Activated CD4-positive, alpha-beta T cell treated with anti-CD3 and anti-CD28 coated beads for 4 hours (primary cell): Measurements from ENCODE around the gene GBF1.
A peak's percentile ranks its signal among the peaks of the same experiment; 100 is the strongest.

Source experiments
- DNase-seq, 2 donors: peaks; one replicate each; pipeline ENCODE4 v3.0.0-alpha.2; 2020

GBF1 gene

DNA sequence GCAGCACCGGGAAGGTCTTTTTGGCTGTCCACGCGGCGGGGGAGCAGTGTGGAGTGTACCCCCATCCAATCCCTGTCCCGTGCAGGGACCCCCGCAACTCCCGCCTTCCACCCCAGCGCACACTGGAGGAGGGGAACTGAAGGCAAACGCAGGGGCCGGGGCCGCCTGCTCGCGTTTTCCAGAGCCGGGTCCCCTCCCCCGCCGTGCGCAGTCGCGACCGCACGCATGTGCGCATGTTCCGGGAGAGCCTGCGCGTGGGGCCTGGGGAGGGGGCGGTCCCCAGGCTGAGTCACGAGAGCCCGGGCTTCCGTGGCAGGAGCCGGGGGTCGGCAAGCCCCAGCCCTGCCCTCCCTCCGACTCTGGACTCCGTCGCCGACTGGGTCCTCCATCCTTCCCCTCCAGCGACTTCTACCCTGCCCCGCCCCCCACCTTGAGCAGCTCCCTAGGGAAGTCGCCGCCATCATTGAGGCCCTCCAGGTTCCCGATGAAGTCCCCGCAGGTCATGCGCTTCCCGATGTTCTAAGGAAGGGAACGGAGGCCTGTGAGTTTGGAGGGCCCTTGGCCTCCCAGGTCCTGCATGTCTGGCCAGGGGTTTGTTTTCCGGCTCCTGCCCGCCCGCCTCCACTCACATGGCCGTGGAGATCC is 165.2 kb downstream of the GBF1 start:
- peak; percentile 71 for DNase-seq

DNA sequence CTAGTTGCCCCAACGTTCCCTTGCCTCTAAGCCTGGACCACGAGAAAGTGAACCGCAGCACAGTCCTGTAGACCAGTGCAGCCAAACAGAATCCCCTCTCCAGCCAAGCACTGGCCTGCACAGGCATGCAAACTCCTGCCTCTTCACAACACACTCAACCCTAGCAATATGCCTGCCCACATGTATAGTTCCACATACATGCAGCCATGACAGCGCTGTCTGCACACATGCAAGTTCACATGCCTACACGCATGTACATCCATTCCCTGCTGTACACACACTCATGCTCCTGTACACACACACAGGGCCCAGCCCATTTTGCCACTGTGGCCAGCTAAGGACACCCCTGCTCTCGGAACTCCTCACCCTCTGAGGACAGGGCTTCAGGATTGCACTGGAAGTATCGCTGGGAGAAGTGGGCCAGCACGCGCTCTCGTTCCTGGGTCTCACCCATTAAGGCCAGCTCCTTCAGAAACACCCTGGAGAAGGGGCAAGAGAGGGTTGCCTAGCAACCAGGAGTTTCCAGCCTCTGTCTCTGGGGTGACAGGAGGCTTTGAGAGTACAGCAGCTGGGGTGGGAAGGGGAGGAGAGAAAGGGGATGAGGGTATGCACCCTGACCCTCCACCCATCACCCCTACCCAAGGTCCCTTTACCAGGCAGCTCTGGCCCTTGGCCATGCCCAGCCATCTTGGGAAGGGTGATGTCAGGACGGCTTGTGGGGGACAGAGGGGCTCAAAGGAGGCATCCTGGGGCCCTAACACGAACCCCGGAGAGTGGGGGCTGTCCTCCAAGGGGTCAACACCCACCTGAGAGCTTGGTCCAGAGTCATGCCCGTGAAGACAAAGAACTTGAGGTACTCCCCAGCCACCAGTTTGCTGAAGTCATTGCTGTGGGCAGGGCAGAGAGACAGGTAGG is 166.3 kb downstream of the GBF1 start:
- DNase-seq: no peak

DNA sequence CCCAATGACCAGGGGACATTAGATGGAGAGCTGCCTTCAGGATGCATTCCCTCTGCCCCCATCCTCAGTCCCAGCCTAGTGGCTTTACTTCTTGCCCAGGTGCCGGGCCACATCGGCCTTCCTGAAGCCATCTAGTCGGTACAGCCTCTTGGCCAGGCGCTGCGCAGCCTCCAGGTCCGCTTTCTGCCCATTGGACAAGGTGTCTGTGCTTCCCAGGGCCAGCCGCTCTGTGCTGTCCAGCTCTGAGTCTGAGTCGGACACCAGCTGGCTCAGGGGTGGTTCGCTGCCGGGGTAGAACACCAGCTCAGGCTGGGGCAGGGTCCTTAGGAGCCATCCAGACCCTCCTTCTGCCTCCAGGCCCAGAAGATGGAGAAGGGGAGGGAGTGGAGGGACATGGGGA is 167.0 kb downstream of the GBF1 start:
- DNase-seq: no peak

DNA sequence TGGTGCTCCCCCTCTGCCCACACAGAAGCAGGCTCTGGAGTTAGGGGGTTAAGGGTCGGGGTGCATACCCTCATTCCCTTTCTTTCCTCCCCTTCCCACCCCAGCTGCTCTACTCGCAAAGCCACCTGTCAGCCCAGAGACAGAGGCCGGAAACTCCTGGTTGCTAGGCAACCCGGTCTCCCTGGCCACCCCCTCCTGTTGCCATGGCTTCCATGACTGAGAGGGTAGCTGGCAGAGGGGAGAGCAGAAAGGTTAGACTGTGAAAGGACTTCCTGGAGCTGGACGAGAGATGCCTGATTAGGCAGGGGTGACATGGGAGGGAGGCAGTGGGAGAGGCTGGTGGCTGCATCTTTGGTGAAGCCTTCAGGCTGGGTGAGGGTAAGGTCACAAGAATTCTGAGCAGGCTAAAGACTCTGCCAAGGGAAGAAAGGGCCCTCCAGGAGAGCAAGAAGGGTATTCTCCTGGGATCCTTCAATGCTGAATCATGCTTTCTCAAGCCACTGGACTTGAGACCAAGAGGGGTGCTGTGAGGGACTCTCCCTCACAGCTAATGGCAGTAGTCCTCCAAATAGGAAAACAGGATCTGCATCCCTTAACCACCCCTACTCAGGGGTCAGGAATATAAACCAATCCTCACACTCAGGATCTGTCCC is 167.8 kb downstream of the GBF1 start:
- DNase-seq: no peak

DNA sequence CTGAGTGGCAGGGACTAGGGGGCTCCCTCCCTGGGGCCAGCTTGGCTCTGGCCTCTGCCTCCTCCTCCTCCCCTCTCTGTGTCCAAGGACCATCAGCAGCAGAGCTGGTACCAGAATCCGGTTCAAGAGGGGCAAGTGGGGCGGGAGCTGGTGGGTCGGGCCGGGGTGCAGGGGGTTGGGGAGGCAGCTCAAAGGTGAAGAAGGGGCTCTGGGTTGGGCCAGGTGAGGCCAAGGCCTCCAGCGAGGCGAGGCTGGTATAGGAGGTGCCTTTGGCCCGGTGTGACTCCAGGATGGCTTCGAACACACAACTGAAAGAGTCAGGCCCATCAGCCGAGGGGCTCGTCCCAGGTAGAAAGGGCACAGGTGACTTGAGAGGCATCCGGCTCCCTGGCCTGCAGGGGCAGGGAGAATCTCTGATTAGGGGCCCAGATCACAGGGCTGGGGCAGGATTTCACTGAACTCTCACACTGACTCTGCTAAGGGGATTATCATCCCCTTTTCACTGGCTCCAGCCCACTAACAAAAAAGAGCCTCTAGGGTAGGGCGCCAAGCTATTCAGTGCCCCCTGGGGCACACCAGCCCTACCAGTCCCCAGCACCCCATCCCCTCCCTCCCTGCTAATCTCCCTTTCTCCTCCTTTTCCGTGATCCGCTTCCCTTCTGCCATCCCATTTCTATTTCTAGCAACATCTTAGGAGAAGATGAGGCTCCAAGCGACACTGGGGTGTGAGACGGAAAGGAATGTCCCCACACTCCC is 168.7 kb downstream of the GBF1 start:
- DNase-seq: no peak

DNA sequence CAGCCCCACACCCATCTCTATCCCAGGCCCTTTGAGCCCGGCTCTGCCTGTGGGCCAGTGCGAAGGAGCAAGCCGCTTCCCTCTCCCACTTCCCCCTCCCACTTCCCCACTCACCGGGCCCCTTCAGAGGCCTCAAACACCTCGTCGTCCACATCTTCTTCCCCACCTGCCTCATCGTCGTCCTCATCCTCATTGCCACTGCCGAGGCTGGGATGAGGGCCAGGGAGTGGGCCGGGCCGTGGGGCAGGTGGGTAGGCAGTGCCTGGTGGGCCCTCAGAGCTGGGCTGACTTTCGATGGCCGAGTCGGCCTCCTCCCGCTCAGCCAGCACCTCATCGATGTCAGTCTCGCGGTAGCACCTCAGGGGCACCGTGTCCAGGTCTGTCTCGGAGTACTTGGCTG is 169.4 kb downstream of the GBF1 start:
- no peak for DNase-seq

DNA sequence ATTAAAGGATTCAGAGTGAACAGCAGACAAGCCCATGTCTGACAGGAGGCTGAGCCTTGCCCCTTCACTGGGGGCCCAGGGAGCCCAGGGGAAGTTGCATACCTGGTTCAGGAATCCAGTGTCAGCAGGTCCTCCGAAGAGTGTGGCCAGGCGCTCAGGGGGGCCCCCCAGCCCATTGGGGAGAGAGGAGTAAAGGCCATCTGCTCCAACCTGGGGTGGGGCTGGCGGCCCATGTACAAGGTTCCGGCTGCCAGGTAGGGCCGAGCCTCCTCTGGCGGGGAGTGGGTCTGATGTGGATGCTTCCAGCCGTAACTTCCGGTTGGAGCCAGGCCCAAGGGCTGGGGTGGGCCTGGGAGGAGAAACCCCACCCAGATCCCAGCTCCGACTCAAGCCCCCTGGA is 171.0 kb downstream of the GBF1 start:
- no peak for DNase-seq

DNA sequence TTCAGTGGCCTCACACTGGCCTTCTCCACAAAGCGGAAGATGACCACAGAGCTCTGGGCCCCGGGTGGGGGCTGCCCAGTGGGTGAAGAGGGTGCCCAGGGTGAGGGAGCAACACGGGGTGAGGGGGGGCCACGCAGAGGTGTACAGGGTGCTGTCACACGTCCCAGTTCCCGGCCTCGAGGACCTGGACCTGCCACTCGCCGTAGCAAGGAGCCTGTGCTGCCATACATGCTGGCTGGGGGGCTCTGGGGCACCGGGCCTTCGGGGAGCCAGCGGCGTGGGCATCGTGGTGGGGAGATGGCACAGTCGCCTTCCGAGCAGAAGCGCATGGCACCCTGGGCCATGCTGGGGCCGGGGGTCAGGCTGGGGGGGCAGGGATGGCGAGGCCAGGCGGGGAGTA is 171.4 kb downstream of the GBF1 start:
- no peak for DNase-seq

DNA sequence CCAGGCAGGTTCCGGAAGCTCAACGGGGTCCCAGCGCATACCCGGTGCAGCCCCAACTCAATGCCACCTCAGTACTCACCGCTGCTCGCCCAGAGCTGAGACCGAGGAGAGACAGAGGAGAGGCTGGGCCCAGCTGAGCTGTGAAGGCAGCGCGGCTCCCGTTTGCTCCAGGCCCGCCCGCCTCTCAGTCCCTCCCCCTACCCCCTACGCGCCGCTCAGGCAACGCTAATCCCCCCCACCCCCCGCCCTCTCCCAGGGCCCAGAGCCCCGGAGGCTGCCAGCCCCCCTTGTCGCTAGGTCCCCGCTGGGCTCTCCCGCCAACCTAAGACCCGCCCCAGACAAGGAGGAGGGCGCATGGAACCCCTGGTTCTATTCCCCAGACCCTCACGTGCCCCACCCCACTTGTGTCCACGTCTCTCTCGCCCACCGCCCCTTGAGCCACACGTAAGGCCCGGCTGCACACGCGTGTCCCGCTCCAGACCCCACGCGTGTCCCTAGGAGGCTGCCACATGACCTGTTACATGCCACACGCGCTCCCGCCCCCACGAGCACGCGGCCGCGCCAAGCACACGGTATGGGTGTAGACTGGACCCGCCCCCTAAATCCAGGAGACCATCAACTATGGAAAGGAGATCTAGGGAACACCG is 173.4 kb downstream of the GBF1 start, which contains the start of gene PSD:
Gene PSD (minus strand): TSS at position 164 of the 647 bp plus-strand sequence. CDS start 1,747 bp downstream, outside the sequence.
- DNase-seq: no peak

DNA sequence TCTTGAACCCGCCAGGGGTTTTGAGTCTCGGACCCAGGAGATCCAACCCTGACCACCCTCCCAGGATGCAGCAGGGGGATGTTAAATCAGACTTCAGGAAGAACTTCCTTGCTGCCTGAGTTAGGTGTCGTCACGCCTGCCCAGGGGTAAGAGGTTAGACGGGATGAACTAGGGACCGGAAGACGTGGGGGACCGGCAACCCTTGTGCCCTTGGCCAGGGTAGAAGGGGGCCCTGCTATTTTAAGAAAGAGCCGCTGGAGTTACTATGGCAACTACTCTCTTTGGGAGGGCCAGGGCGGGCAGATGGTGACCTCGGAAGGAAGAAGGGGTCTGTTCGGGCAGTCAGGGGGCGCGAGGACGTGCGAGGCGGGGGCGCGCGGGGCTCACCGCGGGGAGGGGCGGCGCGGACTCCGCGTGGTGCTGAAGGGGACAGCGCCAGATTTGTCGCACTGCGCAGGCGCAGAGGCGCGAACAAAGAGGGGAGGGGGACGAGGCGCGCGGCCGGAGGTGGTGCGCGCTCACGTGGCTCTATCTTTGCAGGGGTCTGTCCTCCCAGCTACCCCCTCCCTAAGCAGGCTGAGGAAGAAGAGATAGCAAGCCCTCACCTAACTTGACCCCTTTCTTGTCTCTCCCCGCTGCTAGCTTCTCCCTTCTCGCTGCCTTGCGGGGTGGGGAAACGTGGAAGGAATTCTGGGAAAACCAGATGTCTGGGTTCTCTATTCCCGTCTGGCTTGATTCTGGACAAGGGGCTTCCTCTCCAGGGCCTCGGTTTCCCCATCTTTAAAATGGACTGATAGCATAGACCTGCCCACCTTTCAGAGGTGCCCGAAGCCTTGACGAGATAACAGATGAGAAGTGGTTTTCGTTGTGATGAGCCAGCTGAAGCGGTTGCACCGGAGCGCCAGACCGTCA is 174.2 kb downstream of the GBF1 start:
- DNase-seq: peak; percentile 62 to 64

DNA sequence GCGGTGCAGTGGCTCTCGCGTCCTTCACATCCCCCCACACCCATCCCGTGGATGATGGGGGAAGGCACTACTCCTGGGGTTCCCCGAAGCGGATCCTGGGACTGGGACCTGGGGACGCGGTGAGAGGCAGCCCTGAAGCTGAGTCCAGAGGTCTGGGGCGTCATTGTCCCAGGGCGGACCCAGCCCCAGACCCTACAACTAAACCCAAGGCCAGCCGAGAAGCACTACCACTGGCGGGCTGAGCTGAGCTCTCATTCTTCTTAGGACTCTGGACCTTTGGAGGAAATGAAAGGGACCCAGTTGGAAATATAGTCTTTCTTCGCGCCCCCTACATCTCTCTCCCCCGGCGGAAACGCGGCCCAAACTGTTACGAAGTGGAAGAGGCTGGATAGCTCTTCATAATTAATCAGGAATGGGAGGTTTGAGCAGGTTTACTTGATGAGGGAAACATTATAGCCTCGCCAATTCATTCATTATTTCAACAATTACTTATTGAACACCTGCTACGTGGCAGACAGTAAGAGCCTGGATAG is 174.9 kb downstream of the GBF1 start:
- no peak for DNase-seq

DNA sequence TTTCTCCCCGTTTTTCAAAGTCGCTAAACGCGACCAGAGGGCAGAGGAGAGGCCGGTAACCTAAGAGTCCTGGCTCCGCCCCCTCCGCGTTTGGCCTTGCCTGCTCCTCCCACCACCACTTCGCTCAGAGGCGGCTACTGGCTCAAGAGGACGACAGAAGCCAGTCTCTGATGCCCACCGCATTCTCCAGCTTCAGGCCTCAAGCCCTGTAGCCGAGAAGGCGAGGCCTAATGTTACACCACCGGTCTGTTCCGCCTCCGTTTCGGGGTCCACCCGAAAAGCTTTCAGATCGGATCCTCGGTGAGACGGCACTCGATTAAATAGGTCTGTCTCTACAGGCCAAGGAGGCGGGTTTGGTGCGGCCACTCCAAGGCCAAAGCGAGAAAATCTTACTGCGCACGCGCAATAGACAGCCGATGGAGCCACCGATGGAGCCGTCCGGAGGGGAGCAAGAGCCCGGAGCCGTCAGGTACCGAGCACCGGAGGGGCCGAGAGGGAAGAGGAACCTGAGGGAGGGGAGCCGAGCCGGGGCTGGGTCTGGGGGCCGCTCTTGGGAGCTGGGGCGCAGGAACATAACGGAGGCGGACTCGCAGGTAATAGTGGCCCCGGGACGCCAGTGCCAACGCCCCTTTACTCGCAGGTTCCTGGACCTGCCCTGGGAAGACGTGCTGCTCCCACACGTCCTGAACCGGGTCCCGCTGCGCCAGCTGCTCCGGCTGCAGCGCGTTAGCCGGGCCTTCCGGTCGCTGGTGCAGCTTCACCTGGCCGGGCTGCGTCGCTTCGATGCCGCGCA is 175.6 kb downstream of the GBF1 start, which contains the start of gene FBXL15:
Gene FBXL15 (plus strand): TSS at position 123 of the 793 bp plus-strand sequence. CDS start 294 bp downstream, at position 417.
- DNase-seq: peak; percentile 95 to 96

DNA sequence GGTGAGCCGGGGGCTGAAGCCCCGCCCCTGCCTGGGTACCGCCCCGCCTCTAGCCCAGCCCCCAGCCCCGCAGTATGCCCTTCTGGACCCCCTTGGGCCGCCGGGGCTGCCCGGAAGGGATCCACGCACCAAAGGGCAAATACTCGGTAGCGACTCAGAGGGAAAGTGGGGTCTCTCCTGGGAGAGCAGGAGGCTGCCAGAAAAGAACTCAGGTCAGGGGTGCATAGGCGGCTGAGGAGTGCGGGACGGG is 176.1 kb downstream of the GBF1 start:
- no peak for DNase-seq

DNA sequence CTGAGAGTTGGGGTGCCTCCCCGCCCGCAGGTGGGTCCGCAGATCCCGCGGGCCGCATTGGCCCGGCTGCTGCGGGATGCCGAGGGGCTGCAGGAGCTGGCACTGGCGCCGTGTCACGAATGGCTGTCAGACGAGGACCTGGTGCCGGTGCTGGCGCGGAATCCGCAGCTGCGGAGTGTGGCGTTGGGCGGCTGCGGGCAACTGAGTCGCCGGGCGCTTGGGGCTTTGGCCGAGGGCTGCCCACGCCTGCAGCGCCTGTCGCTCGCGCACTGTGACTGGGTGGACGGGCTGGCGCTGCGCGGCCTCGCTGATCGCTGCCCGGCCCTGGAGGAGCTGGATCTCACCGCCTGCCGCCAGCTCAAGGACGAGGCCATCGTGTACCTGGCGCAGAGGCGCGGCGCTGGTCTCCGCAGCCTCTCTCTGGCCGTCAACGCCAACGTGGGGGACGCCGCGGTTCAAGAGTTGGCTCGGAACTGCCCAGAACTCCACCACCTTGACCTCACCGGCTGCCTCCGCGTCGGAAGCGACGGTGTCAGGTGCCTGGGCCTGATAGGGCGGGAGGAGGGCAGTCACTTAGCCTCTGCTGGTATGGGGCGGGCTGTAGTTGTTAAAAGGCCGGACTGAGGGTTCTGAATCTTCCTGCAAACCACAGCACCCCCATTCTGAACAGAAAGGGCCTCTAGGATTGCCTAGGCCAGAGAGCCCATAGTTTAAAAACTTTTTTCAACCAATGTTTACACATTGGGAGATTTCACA is 176.6 kb downstream of the GBF1 start:
- no peak for DNase-seq

DNA sequence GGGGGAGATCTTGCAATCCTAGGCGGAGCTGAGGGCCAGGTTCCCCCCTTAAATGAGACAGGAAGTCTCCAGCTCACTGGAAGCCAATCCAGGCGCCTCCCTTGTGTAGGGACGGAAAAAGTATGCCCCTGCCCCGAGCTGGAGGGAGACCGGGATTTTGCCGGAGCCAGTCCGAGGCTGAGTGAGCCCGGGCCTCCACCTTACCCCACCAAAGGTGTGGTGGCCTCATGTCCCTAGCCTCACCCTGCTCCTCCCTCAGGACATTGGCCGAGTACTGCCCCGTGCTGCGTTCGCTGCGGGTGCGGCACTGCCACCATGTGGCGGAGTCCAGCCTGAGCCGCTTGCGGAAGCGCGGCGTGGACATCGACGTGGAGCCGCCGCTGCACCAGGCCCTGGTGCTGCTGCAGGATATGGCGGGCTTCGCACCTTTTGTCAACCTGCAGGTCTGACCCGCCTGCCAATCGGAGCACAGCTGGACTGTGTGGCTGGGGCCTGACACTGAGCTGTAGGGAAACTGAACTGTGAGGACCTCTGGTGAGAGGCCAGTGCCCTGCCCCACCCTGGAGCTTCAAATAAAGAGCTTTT is 177.3 kb downstream of the GBF1 start:
- no peak for DNase-seq

DNA sequence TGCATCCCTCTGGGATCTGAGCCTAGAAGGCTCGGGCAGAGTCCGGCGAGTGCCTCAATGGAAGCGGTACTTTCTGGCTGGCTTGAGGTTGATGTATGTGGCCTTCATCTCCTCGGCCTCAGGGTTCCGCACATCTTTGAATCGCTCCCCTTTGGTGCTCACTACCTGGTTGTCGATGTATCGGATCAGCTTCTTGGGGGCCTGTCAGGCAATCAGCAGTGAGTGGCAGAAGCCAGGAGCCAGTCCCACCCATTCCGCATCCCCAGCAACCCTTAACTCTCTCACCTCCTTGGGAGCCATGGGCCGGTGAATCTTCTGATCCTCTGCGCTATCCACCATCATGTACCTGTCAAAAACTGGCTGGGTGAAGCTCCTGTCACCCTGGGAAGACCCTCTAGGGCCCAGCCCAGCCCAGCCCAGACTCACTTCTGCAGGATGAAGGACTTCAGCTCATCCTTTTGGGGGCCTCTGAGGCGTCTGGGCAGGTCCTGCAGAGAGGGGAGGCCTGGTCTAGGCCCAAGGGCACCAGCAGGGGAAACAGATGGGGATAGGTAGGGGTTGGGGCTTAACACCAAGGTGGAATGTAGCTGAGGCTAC is 178.1 kb downstream of the GBF1 start:
- no peak for DNase-seq

DNA sequence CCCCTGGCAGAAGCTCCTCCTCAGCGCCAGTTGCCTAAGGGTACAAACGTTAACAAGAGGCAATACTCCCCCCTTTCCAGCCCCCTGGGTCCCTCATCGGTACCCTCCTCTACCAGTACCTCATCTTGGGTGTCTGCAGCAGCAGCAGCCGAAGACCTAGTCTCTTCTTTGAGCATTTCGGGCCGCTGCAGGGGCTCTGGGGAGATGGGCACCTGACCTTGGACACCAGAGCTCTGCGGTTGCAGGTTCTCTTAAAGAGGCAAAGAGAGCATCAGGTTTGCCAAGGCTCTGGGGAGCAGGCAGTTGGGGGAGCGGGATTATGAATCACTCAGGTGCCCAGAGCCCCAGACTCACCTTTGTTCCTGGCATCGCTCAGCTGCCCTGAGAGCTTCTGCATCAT is 178.8 kb downstream of the GBF1 start:
- no peak for DNase-seq

DNA sequence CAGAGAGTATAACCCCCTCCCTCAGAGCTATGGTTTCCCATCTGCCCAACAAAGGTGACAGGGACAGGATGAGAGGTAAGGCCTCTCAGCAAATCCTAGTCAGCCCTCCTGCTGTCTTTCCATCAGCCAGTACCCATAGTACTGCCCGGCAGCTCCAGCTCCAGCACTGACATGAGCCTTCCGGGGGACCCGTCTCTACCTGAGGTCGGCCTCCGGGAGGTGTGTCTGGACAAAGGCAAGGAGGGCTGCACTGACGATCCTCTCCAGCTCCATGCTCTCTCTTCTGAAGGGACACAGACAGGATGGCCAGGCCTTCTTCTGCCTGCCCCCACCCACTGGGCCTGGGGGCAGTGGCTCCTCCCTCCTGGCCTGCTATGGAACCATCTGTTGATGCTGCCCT is 179.6 kb downstream of the GBF1 start:
- DNase-seq: no peak

DNA sequence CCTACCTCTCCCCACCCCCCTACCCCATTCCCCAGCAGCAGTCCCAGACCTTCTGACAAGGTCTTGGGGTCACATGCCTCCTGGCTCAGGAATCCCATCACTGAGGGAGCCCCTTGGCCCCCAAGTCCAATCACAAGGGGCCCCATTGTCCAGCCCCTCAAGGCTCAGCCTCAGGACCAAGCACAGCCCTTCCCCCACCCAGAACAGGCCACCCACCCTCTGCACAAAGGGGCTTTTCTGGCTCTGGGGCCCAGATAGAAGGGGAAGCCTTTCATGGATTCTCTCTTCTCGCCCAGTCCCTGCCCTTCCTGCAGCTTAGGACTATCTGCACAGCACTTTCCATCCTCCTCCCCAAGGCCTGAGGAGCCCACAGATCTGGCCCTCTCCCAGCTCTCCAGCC is 180.1 kb downstream of the GBF1 start:
- no peak for DNase-seq
